Posterior cingulate gyrus (tissue), 11 donors: ENCODE results near the gene SLC14A1.

Experiments
- DNase-seq, 10 donors: peaks; one replicate each; pipeline versions ENCODE4 v3.0.0 to v3.0.0-alpha.2; 2020 to 2021; ENCODE audit warnings: mixed read lengths in 3 of 10
- intact Hi-C: fragments of 100-400 bp; cut with DNase I; formaldehyde crosslinking; loops from one replicate; pipeline ENCODE4 v1.15.1; 2023

The SLC14A1 gene

DNA sequence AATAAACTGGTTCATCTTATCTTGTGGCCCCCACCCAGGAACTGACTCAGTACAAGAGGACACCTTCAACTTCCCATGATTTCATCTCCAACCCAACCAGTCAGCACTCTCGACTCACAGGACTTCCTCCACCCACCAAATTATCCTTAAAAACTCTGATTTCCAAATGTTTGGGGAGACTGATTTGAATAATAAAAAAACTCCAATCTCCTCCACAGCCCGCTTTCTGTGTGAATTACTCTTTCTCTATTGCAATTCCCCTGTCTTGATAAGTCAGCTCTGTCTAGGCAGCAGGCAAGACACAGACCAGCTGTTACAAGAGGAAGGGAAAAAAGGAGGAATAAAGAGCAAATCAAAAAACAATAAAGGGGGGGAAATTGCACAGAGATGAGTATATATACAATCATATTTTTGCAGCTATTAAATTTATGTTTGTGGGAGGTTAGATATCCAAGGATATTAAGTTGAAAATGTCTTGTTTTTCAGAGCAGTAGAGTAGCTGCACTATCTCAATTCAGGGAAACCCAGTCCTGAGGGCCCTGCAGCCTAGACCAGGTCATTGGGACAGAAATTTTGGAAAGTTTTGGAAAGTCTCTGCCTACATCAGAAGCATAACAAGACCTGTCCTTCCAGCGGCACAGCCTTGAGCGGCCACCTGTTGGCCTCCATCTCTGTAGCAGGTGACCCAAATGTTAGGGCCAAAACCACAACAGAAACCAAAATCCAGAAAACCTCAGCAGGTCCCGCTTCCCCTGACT lies 68.7 kb downstream of the SLC14A1 start:
- intact Hi-C loops: no loop called here
- no peak for DNase-seq

- intact Hi-C loops: no loop called here
- no peak for DNase-seq
Observed at GRCh38 chr18:45793264-45793965, 69.4 kb downstream of the SLC14A1 start.

DNA sequence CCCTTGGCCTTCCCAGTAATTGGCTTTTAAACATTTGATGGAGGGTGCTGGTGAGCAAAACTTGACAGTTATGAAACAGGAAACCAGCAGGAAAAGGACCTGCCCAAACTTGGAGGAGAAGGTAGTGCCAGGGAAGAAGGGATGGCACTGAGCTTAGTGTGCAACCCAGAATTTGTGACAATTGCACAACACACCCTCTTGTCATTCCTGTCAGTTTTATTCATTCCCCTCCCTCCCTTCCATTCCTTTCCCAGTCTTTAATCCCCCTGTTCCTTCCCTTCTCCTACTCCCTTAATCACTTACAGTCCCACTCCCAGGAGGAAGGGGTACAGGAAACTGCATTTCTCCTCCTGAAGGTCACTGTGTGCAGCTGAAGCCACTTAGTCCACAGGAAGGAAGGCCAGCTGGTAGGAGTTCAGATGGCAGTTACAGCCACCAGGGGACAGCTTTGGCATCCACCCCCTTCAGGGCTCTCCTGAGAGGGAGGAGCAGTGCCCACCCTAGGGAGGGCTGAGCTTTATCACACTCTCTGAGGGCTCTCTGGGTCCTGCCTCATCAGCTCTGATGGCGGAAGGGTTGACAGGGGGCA lies 77.5 kb downstream of the SLC14A1 start:
- intact Hi-C loops: no loop called here
- DNase-seq: no peak
